ENCODE results near the gene CCDC197. TPM values are rescaled to one million over a fixed set of nuclear protein-coding genes. Genes with fewer than 3 reads are reported as not detected.

CCDC197 gene
- total RNA-seq, 2 experiments from 2014 or later: not detected

DNA sequence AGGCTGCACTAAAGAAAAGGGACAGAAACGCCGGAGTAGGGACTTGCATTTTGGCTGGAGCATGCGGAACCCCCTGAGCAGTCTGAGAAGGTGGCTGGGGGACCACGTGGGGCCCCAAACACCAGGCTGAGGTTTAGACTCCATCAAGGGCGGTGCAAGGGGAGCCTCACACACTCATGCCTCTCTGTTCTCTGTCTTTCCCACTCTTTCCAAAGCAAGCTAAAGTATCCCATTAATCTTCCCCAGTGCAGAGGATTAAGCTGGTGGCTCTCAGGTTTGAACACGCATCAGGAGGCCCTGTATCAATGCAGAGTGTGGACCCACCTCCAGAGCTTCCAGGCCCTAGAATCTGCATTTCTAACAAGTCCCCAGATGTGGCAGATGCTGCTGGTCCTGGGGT lies 13.5 kb downstream of the CCDC197 start:
- Mint-ChIP-seq H3K4me1 (ENCODE audit: low read depth) (peaks cover 34% of the 10 kb centered on the region), H3K27ac (no peak overlapping the region), H3K36me3 (ENCODE audit: low read depth) (no peaks in the 10 kb centered on the region), H3K4me3 (no peak overlapping the region), H3K27me3 (peaks cover 6% of the 10 kb centered on the region), H3K9me3 (no peaks in the 10 kb centered on the region)
- ChIA-PET CTCF (interaction anchor here (1.1 to 6.5 kb wide), 8 partner anchors 10 to 126 kb away, joined by 3 to 48 read pairs (median 4); no protein-coding TSS in a partner anchor), POLR2A (interaction anchor here (1.4 kb wide), 1 partner anchor 15 kb away, joined by 5 read pairs; the partner anchor contains the start of gene OTUB2)
- no peak for ATAC-seq
- intact Hi-C loops (cut with micrococcal nuclease): no loop called here
- TF ChIP-seq, protein P1, sequence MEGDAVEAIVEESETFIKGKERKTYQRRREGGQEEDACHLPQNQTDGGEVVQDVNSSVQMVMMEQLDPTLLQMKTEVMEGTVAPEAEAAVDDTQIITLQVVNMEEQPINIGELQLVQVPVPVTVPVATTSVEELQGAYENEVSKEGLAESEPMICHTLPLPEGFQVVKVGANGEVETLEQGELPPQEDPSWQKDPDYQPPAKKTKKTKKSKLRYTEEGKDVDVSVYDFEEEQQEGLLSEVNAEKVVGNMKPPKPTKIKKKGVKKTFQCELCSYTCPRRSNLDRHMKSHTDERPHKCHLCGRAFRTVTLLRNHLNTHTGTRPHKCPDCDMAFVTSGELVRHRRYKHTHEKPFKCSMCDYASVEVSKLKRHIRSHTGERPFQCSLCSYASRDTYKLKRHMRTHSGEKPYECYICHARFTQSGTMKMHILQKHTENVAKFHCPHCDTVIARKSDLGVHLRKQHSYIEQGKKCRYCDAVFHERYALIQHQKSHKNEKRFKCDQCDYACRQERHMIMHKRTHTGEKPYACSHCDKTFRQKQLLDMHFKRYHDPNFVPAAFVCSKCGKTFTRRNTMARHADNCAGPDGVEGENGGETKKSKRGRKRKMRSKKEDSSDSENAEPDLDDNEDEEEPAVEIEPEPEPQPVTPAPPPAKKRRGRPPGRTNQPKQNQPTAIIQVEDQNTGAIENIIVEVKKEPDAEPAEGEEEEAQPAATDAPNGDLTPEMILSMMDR (IDR thresholded peaks at IDR 0.05): no peak
- DNase-seq: no peak

DNA sequence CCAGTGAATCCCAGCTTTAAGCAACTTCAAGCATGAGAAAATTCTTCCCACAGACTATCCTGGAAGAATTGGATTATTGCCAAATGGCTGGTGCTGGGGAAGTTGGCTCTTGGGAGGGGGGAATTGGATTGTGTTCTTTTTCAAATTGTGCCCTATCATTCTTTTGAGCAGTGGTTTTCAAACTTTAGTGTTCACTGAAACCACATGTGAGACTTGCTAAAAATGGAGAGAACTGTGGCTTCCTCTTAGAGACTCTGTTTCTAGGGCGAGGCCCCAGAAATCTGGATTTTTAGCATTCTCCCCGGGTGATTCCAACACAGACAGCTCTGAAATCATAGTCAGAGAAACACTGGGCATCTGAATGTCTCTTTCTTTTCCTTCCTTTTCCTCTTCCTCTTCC lies 14.7 kb downstream of the CCDC197 start:
- ChIA-PET CTCF (interaction anchor here (1.1 to 6.5 kb wide), 8 partner anchors 11 to 125 kb away, joined by 3 to 48 read pairs (median 4); no protein-coding TSS in a partner anchor), POLR2A (interaction anchor here (0.6 to 1.4 kb wide), 4 partner anchors 14 to 124 kb away, joined by 3 to 5 read pairs (median 3); partner anchors contain the start of gene OTUB2)
- Mint-ChIP-seq H3K9me3 (no peaks in the 10 kb centered on the region), H3K4me1 (ENCODE audit: low read depth) (peaks cover 34% of the 10 kb centered on the region), H3K27me3 (peaks cover 4% of the 10 kb centered on the region), H3K27ac (no peak overlapping the region), H3K4me3 (no peak overlapping the region), H3K36me3 (ENCODE audit: low read depth) (no peaks in the 10 kb centered on the region)
- intact Hi-C loops (cut with micrococcal nuclease): no loop called here
- DNase-seq (no peak), ATAC-seq (no peak)
- TF ChIP-seq, protein P1 (IDR thresholded peaks at IDR 0.05): no peak

DNA sequence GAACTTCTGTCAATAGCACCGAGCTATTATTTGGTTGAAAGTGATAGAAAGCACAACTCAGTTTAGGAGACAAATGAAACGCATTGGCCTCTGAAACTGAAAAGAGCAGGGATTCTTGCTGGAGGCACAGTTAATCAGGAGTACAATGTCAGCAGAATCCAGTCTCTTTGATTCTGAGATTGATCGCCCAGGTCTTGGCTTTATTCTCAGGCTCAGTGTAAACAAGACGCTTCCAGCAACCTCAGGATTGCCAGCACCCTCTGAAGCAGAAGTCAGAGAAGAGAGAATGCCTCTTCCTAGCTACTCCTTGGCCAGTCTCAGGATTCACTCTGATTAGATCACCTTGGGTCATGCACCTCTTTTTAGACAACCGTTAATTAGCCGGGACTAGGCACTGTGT lies 17.3 kb downstream of the CCDC197 start:
- no peak for DNase-seq
- Mint-ChIP-seq H3K9me3 (no peaks in the 10 kb centered on the region), H3K4me3 (no peak overlapping the region), H3K4me1 (ENCODE audit: low read depth) (peaks cover 27% of the 10 kb centered on the region), H3K27me3 (peaks cover 1% of the 10 kb centered on the region), H3K27ac (no peak overlapping the region), H3K36me3 (ENCODE audit: low read depth) (no peaks in the 10 kb centered on the region)
- CTCF ChIA-PET: interaction anchor here (1.0 to 2.5 kb wide), 3 partner anchors 10 to 122 kb away, joined by 4 to 6 read pairs (median 4); no protein-coding TSS in a partner anchor
- no peak for ATAC-seq
- TF ChIP-seq, protein P1 (IDR thresholded peaks at IDR 0.05): no peak
- POLR2A ChIA-PET: interaction anchor here (1.3 kb wide), 1 partner anchor 9 kb away, joined by 3 read pairs; no protein-coding TSS in a partner anchor
- intact Hi-C loops (cut with micrococcal nuclease): no loop called here

DNA sequence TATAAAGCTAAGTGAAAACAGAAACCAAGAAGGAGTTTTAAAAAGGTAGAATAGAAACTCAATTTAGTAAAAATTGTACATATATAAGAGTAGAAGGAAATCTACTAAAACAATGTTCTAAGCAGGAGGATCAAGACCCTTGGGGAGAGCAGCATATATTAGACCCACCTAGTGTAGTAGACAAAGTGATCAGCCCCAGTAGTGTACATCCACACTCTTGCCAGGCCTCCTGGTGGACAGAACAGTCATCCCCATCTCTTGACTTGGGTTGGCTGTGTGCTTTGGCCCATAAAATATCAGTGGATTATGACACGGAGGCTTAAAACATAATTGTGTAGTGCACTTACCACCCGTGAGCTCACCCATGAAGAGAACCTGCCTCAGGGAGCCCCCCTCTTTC lies 18.1 kb downstream of the CCDC197 start:
- Mint-ChIP-seq H3K27me3 (no peaks in the 10 kb centered on the region), H3K36me3 (ENCODE audit: low read depth) (no peaks in the 10 kb centered on the region), H3K4me1 (ENCODE audit: low read depth) (peaks cover 21% of the 10 kb centered on the region), H3K9me3 (no peaks in the 10 kb centered on the region), H3K27ac (no peak overlapping the region), H3K4me3 (no peak overlapping the region)
- ATAC-seq (no peak), DNase-seq (no peak)
- intact Hi-C loops (cut with micrococcal nuclease): no loop called here
- TF ChIP-seq, protein P1 (IDR thresholded peaks at IDR 0.05): no peak
- POLR2A ChIA-PET: interaction anchor here (0.7 to 1.3 kb wide), 2 partner anchors 12 to 43 kb away, joined by 3 read pairs; no protein-coding TSS in a partner anchor
- CTCF ChIA-PET: interaction anchor here (0.8 to 2.5 kb wide), 5 partner anchors 11 to 165 kb away, joined by 3 to 6 read pairs (median 4); no protein-coding TSS in a partner anchor

DNA sequence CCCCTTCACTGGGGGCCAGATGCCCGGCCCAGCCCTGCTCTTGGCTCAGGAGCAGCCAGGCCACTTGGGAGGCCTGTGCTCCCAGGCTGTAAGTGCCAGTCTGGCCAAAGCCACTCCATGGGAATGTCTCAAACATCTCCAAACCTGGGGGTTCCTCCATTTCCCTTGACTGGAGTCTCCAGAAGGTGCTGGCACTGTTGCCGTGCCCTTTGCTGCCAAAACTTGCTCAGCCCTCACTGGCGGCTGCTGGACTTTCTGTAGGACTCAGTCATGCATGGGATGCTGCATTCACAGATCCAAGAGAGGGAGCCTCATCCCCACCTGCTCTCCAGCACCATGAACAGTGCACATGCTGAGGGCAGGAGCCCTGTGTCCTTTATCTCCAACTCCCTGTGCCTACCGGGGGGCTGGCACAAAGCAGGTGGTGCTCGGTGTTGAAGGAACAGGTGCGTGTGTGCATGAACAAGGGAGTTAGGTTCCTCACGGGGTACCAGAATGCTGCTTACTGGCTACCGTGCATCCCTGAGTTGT lies 19.4 kb downstream of the CCDC197 start:
- peaks cover 1% of the 10 kb centered on the region for H3K27me3 Mint-ChIP-seq
- no peak overlapping the region for H3K27ac Mint-ChIP-seq
- ChIA-PET CTCF (interaction anchor here (1.5 to 3.5 kb wide), 4 partner anchors 9 to 120 kb away, joined by 5 to 17 read pairs (median 6); partner anchors contain the start of genes IFI27L2 and OTUB2), POLR2A (no interaction called here)
- H3K4me1 Mint-ChIP-seq (ENCODE audit: low read depth): peaks cover 21% of the 10 kb centered on the region
- TF ChIP-seq, protein P1 (IDR thresholded peaks at IDR 0.05): no peak
- no peak for DNase-seq
- intact Hi-C loops (cut with micrococcal nuclease): no loop called here
- ATAC-seq: no peak
- H3K4me3 Mint-ChIP-seq: no peak overlapping the region
- no peaks in the 10 kb centered on the region for H3K36me3 Mint-ChIP-seq (ENCODE audit: low read depth)
- no peaks in the 10 kb centered on the region for H3K9me3 Mint-ChIP-seq
